ENCODE results near the gene FAM9A.

DNA sequence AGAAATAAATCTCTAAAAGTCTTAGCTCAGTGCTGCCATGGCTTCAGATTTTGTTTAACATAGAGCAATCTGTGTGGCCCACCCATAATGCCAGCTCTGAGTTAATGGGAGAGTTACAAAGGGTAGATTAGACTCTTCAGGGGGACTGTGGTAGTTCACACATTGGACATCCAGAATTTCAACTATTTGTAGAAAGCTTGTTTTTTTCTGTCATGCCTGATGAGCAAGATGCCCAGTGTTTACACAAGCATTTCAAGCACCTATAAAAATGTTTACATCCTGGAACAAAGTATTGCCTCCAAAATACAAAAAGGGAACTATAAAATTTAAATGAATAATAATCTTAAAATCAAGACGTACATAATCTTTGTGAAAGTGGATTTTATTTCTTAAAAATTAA lies 43.0 kb upstream of the FAM9A start:
- TF ChIP-seq THRAP3 (IDR thresholded peaks at IDR 0.05; ENCODE audit: borderline replicate concordance) (no peak), NFRKB (IDR thresholded peaks at IDR 0.05; ENCODE audit: low read depth) (no peak), ELF4 (CRISPR knock-in tag; IDR thresholded peaks at IDR 0.05) (no peak), MTA1 (IDR thresholded peaks at IDR 0.05; ENCODE audit: borderline replicate concordance) (no peak), CCAR2 (IDR thresholded peaks at IDR 0.05; ENCODE audit: low read depth, low read length) (no peak), YY1 (IDR thresholded peaks at IDR 0.05; ENCODE audit: borderline replicate concordance in 1 of 3, control insufficient read depth in 1 of 3, extremely low read depth in 1 of 3, insufficient read depth in 3 of 3, insufficient read length in 1 of 3, insufficient replicate concordance in 2 of 3, low read depth in 1 of 3, low read length in 2 of 3) (no peak), RNF2 (IDR thresholded peaks at IDR 0.05) (no peak), CREM (IDR thresholded peaks at IDR 0.05; ENCODE audit: low read depth) (no peak)
- TF ChIP-seq, protein P1, sequence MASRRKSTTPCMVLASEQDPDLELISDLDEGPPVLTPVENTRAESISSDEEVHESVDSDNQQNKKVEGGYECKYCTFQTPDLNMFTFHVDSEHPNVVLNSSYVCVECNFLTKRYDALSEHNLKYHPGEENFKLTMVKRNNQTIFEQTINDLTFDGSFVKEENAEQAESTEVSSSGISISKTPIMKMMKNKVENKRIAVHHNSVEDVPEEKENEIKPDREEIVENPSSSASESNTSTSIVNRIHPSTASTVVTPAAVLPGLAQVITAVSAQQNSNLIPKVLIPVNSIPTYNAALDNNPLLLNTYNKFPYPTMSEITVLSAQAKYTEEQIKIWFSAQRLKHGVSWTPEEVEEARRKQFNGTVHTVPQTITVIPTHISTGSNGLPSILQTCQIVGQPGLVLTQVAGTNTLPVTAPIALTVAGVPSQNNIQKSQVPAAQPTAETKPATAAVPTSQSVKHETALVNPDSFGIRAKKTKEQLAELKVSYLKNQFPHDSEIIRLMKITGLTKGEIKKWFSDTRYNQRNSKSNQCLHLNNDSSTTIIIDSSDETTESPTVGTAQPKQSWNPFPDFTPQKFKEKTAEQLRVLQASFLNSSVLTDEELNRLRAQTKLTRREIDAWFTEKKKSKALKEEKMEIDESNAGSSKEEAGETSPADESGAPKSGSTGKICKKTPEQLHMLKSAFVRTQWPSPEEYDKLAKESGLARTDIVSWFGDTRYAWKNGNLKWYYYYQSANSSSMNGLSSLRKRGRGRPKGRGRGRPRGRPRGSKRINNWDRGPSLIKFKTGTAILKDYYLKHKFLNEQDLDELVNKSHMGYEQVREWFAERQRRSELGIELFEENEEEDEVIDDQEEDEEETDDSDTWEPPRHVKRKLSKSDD (conservative IDR thresholded peaks at IDR 0.05; ENCODE audit: low read length): no peak
- TF ChIP-seq, protein P2, sequence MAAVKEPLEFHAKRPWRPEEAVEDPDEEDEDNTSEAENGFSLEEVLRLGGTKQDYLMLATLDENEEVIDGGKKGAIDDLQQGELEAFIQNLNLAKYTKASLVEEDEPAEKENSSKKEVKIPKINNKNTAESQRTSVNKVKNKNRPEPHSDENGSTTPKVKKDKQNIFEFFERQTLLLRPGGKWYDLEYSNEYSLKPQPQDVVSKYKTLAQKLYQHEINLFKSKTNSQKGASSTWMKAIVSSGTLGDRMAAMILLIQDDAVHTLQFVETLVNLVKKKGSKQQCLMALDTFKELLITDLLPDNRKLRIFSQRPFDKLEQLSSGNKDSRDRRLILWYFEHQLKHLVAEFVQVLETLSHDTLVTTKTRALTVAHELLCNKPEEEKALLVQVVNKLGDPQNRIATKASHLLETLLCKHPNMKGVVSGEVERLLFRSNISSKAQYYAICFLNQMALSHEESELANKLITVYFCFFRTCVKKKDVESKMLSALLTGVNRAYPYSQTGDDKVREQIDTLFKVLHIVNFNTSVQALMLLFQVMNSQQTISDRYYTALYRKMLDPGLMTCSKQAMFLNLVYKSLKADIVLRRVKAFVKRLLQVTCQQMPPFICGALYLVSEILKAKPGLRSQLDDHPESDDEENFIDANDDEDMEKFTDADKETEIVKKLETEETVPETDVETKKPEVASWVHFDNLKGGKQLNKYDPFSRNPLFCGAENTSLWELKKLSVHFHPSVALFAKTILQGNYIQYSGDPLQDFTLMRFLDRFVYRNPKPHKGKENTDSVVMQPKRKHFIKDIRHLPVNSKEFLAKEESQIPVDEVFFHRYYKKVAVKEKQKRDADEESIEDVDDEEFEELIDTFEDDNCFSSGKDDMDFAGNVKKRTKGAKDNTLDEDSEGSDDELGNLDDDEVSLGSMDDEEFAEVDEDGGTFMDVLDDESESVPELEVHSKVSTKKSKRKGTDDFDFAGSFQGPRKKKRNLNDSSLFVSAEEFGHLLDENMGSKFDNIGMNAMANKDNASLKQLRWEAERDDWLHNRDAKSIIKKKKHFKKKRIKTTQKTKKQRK (IDR thresholded peaks at IDR 0.05; ENCODE audit: borderline replicate concordance, low read depth, low read length): no peak
- TF ChIP-seq, protein P3, sequence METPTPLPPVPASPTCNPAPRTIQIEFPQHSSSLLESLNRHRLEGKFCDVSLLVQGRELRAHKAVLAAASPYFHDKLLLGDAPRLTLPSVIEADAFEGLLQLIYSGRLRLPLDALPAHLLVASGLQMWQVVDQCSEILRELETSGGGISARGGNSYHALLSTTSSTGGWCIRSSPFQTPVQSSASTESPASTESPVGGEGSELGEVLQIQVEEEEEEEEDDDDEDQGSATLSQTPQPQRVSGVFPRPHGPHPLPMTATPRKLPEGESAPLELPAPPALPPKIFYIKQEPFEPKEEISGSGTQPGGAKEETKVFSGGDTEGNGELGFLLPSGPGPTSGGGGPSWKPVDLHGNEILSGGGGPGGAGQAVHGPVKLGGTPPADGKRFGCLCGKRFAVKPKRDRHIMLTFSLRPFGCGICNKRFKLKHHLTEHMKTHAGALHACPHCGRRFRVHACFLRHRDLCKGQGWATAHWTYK (CRISPR knock-in tag; IDR thresholded peaks at IDR 0.05): no peak

All from K562 (cell line).